ENCODE measurements around the gene NEGR1. TPM values are rescaled to one million over a fixed set of nuclear protein-coding genes. Genes with fewer than 3 reads are reported as not detected.
A peak's percentile ranks its signal among the peaks of the same experiment; 100 is the strongest.

The NEGR1 gene
- total RNA-seq, 1 donor from 2014 or later = 9.1 TPM

DNA sequence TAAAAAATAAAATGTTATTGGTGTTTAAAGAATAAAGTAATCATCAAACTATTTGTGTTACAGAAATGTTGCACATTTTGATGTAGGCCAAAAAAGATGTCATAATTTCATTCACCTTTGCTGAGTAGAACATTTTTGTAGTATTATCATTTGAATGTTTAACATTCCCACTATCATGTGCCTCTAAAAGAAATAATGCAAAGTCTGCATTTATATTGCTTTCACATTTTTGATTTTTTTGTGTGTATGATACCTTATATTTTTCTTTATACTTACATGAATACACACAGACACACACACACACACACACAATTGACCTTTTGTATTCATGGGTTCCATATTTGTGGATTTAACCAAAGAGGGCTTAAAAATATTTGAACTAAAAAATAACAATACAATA is 657.3 kb downstream of the NEGR1 start:
- no peak for DNase-seq

DNA sequence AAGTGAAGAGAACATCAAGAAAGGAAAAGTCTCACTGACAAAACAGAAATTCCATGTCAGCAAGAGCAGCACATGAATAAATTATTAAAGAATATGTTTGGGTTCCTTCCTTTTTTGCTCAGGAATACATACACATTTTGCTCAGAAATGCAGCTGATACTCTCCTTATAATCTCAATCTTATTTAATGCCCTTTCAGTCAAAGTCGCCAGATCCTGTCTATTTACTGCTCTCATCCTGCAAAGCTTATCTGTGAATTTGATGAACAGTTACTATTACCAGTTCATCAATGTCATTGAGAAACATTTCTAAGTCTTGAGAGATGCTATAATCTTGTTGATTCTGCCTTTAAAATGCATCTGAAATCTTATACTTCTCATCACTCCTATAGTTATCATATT is 658.5 kb downstream of the NEGR1 start:
- no peak for DNase-seq

- no peak for DNase-seq
These were observed 660.6 kb downstream of the NEGR1 start for GRCh38 chr1:71621785-71622184.

GRCh38 chr1:71618766-71619530 is 663.4 kb downstream of the NEGR1 start:
- DNase-seq = peak; percentile 16

- DNase-seq = no peak
These were observed 664.1 kb downstream of the NEGR1 start for GRCh38 chr1:71618191-71618590.

- no peak for DNase-seq
These were observed 671.9 kb downstream of the NEGR1 start for GRCh38 chr1:71610476-71610875.

- DNase-seq = no peak
These were observed 679.1 kb downstream of the NEGR1 start for GRCh38 chr1:71603044-71603776.

- DNase-seq = no peak
These were observed 682.3 kb downstream of the NEGR1 start for GRCh38 chr1:71600023-71600422.

DNA sequence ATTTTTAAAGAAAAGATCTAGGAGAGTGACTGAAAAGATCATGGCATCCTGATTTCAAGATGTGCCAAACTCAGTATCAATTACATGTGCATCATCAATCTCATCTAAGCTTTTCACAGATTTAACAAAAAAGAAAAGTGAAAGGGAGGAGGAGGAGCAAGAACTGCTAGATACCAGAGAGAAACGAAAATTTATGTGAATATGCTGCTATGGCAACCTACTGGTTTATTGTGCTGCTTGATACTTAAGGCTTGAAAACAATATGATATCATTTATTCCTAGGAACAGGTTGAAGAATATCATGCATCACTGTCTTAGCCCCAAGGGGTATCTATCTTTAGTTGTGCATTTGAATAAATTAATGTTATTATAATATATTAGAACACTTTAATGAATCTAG is 683.0 kb downstream of the NEGR1 start:
- no peak for DNase-seq

- DNase-seq = no peak
These were observed 688.8 kb downstream of the NEGR1 start for GRCh38 chr1:71593523-71593922.

GRCh38 chr1:71592646-71593274 is 689.6 kb downstream of the NEGR1 start:
- DNase-seq = no peak

GRCh38 chr1:71589005-71589404 is 693.3 kb downstream of the NEGR1 start:
- no peak for DNase-seq

GRCh38 chr1:71587961-71588360 is 694.4 kb downstream of the NEGR1 start:
- peak; percentile 43 for DNase-seq

GRCh38 chr1:71586030-71586429 is 696.3 kb downstream of the NEGR1 start:
- DNase-seq = no peak

- DNase-seq = no peak
These were observed 698.6 kb downstream of the NEGR1 start for GRCh38 chr1:71583756-71584155.

DNA sequence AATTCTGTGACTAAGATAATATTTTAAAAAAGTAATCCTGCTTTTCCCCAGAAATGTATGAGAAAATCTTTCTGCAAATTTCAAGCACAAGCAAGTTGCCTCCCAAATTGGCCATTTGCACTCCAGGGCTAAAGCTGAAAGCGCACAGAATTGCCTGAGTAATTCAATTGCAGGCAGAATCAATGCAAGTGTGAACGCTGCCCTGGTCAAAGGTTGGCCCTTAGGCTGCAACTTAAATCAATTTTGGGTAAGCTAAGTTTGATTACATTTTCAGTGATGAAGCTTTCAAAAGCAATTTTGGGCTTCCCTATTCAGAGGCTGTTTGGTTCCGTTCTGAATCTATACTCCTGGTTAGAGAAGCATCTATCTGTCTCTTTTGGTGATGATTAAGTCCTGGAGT is 699.7 kb downstream of the NEGR1 start:
- DNase-seq = no peak

GRCh38 chr1:71577451-71578131 is 704.7 kb downstream of the NEGR1 start:
- no peak for DNase-seq

- DNase-seq = no peak
These were observed 710.3 kb downstream of the NEGR1 start for GRCh38 chr1:71572038-71572437.

DNA sequence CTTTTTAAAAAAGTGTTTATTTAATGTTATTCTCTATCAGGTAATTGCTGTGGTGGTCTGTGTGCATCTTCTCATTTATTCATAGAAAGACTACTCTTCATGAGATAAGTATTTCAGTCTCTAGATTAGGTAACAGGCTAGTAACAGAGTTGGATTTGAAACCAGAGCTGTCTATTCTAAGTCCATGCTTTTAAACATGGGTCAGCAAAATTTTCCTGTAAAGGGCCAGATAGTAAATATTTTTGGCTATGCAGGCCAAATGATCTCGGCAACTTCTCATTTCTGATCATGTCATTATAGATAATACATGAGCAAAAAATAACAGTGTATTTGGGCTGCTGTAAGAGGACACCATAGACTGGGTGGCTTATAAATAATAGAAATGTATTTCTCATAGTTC is 715.9 kb downstream of the NEGR1 start:
- DNase-seq = no peak

DNA sequence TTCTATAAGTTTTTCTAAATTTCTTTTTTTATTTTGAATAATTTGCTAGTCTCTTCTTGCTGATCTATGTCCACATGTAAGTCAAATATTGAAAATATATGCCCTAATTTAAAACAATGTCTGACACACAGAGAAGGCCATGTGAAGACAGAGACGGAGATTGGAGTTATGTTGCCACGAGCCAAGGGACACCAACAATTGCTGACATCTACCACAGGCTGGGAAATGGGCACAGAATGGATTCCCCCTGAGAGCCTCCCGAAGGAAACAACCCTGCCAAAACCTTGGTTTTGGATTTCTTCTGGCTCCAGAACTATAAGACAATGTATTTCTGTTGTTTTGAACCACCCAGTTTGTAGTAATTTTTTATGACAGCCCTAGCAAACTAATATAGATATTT is 716.5 kb downstream of the NEGR1 start:
- DNase-seq = no peak

GRCh38 chr1:71565262-71565661 is 717.1 kb downstream of the NEGR1 start:
- DNase-seq = no peak

DNA sequence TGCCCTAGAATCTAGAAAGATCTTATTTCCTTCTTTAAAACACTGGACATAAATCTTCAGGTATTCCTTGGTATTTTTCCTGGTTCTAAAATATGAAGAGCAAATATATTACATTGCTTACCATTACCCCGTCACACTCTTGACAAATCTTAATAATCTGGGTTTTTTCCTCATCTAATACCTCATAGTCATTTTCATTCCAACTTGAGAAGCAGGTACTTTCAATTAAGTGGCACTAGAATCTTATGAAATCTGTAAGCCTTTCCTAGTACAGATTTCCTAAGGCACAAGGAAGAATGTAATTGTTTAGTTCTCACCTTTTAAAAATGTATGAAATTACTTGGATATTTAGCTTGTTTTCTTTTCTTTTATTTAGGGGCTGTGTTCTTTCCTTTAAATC is 720.0 kb downstream of the NEGR1 start:
- no peak for DNase-seq

- no peak for DNase-seq
These were observed 720.6 kb downstream of the NEGR1 start for GRCh38 chr1:71561729-71562128.

Data from skin of body (tissue), 2 donors.